GM10266 (cell line): ENCODE data around the gene SLC16A7.

Experiments used
- DNase-seq: peaks from one replicate; pipeline ENCODE4 v3.0.0; 2012; ENCODE audit errors: extremely low spot score
- TF ChIP-seq, protein P1 (sequence below): IDR thresholded peaks from 2 replicates; pipeline ENCODE4 v1.5.1; 2012; ENCODE audit warnings: mild to moderate bottlenecking, low read depth; ENCODE audit not compliant: control insufficient read depth, insufficient read depth; ENCODE audit errors: missing control alignments

The SLC16A7 gene

DNA sequence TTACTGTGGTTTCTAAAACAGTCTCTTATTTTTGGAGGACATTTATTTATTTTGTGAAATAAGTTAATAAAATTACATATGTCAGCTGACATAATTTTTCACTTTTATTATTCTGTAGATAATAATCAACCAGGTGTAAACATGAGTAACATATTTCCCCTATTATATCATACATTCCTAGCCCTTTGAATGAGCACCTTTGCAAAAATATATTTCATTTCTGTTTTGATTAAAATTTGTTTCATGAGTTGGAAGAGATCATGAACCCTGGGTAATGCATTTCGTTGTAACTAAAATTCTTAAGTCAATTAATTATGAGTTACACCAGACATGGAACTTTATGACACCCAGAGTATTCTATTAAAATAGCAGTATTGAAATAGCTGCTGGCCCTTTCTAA is 56.3 kb downstream of the SLC16A7 start:
- no peak for DNase-seq
- TF ChIP-seq, protein P1, sequence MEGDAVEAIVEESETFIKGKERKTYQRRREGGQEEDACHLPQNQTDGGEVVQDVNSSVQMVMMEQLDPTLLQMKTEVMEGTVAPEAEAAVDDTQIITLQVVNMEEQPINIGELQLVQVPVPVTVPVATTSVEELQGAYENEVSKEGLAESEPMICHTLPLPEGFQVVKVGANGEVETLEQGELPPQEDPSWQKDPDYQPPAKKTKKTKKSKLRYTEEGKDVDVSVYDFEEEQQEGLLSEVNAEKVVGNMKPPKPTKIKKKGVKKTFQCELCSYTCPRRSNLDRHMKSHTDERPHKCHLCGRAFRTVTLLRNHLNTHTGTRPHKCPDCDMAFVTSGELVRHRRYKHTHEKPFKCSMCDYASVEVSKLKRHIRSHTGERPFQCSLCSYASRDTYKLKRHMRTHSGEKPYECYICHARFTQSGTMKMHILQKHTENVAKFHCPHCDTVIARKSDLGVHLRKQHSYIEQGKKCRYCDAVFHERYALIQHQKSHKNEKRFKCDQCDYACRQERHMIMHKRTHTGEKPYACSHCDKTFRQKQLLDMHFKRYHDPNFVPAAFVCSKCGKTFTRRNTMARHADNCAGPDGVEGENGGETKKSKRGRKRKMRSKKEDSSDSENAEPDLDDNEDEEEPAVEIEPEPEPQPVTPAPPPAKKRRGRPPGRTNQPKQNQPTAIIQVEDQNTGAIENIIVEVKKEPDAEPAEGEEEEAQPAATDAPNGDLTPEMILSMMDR = no peak

- TF ChIP-seq, protein P1 = no peak
- DNase-seq = no peak
Observed at GRCh38 chr12:59654061-59654460, 58.2 kb downstream of the SLC16A7 start.

- TF ChIP-seq, protein P1 = no peak
- DNase-seq = no peak
Observed at GRCh38 chr12:59657266-59657665, 61.4 kb downstream of the SLC16A7 start.

DNA sequence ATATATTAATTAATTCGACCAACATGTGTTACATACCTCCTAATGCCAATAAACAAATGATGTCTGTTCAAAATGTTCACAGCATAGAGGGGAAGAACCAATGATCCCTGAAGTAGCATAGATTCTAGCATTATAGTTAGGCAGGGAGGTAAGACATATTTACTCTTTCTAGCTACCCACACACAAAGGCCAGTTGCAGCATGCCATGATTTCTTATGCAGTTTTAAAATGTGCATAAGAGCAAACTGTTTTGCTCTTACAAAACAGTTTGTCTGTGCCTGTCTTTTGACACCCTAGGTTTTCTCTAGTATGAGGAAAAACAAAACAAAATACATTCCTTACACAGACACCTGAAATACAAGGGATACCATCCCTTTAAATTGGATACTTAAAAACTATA is 61.9 kb downstream of the SLC16A7 start:
- no peak for DNase-seq
- TF ChIP-seq, protein P1 = no peak

DNA sequence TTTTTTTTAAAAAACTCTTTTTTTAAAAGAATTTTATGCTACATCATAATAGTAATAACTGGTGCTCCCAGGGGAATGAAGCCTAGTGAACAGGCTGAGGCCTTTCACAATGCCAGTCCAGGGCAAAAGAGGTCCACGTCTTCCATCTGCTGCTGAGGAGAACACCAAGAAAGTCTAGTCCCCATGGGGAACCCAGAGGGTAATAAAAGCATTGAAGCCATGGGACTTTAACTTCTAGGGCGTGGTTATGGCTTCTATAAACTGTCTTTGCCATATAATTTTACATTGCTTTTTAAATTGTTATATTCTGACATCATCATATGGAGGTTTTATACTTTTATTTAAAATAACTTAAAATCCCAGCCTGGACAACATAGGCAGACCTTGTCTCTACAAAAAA is 64.3 kb downstream of the SLC16A7 start:
- DNase-seq = no peak
- TF ChIP-seq, protein P1 = no peak

GRCh38 chr12:59660921-59661597 is 65.2 kb downstream of the SLC16A7 start:
- DNase-seq = no peak
- TF ChIP-seq, protein P1 = no peak

GRCh38 chr12:59664495-59664894 is 68.7 kb downstream of the SLC16A7 start:
- no peak for DNase-seq
- TF ChIP-seq, protein P1 = no peak
